H1 (cell line): ENCODE data around the gene MELK. TPM values are rescaled to one million over a fixed set of nuclear protein-coding genes. Genes with fewer than 3 reads are reported as not detected.

ENCODE experiments used
- CTCF ChIA-PET: fragments of 300-600 bp; sonication (Branson Sonifier 250); formaldehyde crosslinking; loops from one replicate; lab custom pipeline; 2021; ENCODE audit not compliant: partially characterized antibody; lab: Charles Lee
- POLR2A ChIA-PET: fragments of 300-600 bp; sonication (Branson Sonifier 250); formaldehyde crosslinking; loops from one replicate; lab custom pipeline; 2021; ENCODE audit warnings: inconsistent platforms; ENCODE audit not compliant: partially characterized antibody; lab: Charles Lee
- DNase-seq, 2 experiments: peaks; one replicate each; pipeline versions ENCODE4 v3.0.0 to v3.0.0-alpha.2; 2010 to 2022; ENCODE audit warnings: low spot score in 2 of 2, low read depth in 1 of 2, mixed read lengths in 1 of 2
- FAIRE-seq: peaks from 2 replicates; lab custom pipeline; 2011; peaks lifted over from hg19 to GRCh38; lab: Jason Lieb, UNC
- H2AFZ ChIP-seq: 2 replicates; pipeline ENCODE4 v1.8.1; 2012; ENCODE audit warnings: low read length, inconsistent platforms
- H2AK5ac ChIP-seq: 2 replicates; pipeline ENCODE4 v1.6.1; 2013; ENCODE audit warnings: low read depth, low read length
- H2BK120ac ChIP-seq: replicated peaks from 2 replicates; pipeline ENCODE3; 2013; ENCODE audit warnings: low read depth, low read length, inconsistent platforms
- H2BK12ac ChIP-seq: 2 replicates; pipeline ENCODE4 v1.6.1; 2013; ENCODE audit warnings: low read depth, low read length
- H2BK15ac ChIP-seq: 2 replicates; pipeline ENCODE4 v1.6.1; 2013; ENCODE audit warnings: low read length
- H2BK20ac ChIP-seq: 2 replicates; pipeline ENCODE4 v1.6.1; 2013; ENCODE audit warnings: low read length
- H2BK5ac ChIP-seq: 2 replicates; pipeline ENCODE4 v1.6.1; 2013; ENCODE audit warnings: low read depth, low read length
- H3K14ac ChIP-seq: 2 replicates; pipeline ENCODE4 v1.6.1; 2013; ENCODE audit warnings: inconsistent platforms; ENCODE audit not compliant: insufficient read length
- H3K18ac ChIP-seq: 2 replicates; pipeline ENCODE4 v1.6.1; 2013; ENCODE audit warnings: low read length; ENCODE audit errors: extremely low read depth
- H3K23ac ChIP-seq: 2 replicates; pipeline ENCODE4 v1.6.1; 2013; ENCODE audit warnings: inconsistent platforms; ENCODE audit not compliant: insufficient read length
- H3K23me2 ChIP-seq: 2 replicates; pipeline ENCODE4 v1.6.1; 2013; ENCODE audit warnings: low read depth, low read length
- H3K27ac ChIP-seq: 2 replicates; pipeline ENCODE4 v1.6.1; 2011; ENCODE audit warnings: low read depth, low read length, inconsistent platforms
- H3K27me3 ChIP-seq, 4 experiments: replicated peaks in 1 of 4; 1 replicate in 1 of 4; 2 replicates in 3 of 4; pipeline versions ENCODE4 v1.6.1 to v1.8.1; 2011 to 2013; ENCODE audit warnings: low read length in 3 of 4, mild to moderate bottlenecking in 3 of 4, inconsistent platforms in 2 of 4, mixed read lengths in 2 of 4, moderate library complexity in 1 of 4; ENCODE audit not compliant: control insufficient read depth in 3 of 4, insufficient read depth in 3 of 4; ENCODE audit errors: extremely low read depth in 1 of 4
- H3K36me3 ChIP-seq, 4 experiments: 2 replicates each; pipeline versions ENCODE4 v1.6.1 to v1.8.1; 2011 to 2013; ENCODE audit warnings: mild to moderate bottlenecking in 4 of 4, low read length in 3 of 4, moderate library complexity in 2 of 4, control low read depth in 1 of 4, inconsistent platforms in 1 of 4; ENCODE audit not compliant: insufficient read depth in 4 of 4, control insufficient read depth in 2 of 4
- H3K4ac ChIP-seq: replicated peaks from 2 replicates; pipeline ENCODE3; 2013; ENCODE audit warnings: low read length, low read depth, mixed read lengths, inconsistent platforms; ENCODE audit not compliant: insufficient read length
- H3K4me1 ChIP-seq, 4 experiments: replicated peaks in 1 of 4; 1 replicate in 1 of 4; 2 replicates in 3 of 4; pipeline versions ENCODE4 v1.6.1 to v1.8.1; 2011 to 2013; ENCODE audit warnings: low read length in 3 of 4, inconsistent platforms in 2 of 4, mixed read lengths in 1 of 4; ENCODE audit not compliant: insufficient read depth in 4 of 4, control insufficient read depth in 3 of 4
- H3K4me2 ChIP-seq, 2 experiments: 2 replicates each; pipeline versions ENCODE4 v1.6.1 to v1.8.1; 2011 to 2013; ENCODE audit warnings: low read depth in 2 of 2, low read length in 2 of 2, control low read depth in 1 of 2, inconsistent platforms in 1 of 2, mild to moderate bottlenecking in 1 of 2; ENCODE audit not compliant: insufficient read depth in 1 of 2
- H3K4me3 ChIP-seq, 4 experiments: fragments of 200-600, 300-600 bp in 1 of 4; sonication (generic), shearing (Covaris generic), sonication (Bioruptor Twin) in 1 of 4; 2 replicates each; pipeline versions ENCODE4 v1.5.1 to v1.8.1; 2011 to 2016; ENCODE audit warnings: low read length in 4 of 4, low read depth in 3 of 4, control low read depth in 2 of 4, inconsistent platforms in 2 of 4, mild to moderate bottlenecking in 2 of 4, mixed read lengths in 1 of 4, moderate library complexity in 1 of 4; ENCODE audit not compliant: insufficient read depth in 2 of 4; ENCODE audit errors: extremely low read depth in 1 of 4
- H3K56ac ChIP-seq: replicated peaks from 2 replicates; pipeline ENCODE3; 2013; ENCODE audit warnings: low read depth, mild to moderate bottlenecking, mixed read lengths, low read length, inconsistent platforms; ENCODE audit not compliant: insufficient read length
- H3K79me1 ChIP-seq: 2 replicates; pipeline ENCODE4 v1.6.1; 2013; ENCODE audit warnings: low read depth, low read length, control low read depth
- H3K79me2 ChIP-seq, 2 experiments: 2 replicates each; pipeline versions ENCODE4 v1.6.1 to v1.8.1; 2012 to 2013; ENCODE audit warnings: low read length in 2 of 2, mild to moderate bottlenecking in 2 of 2, inconsistent platforms in 1 of 2; ENCODE audit not compliant: insufficient read depth in 2 of 2, control insufficient read depth in 1 of 2
- H3K9ac ChIP-seq, 4 experiments: replicated peaks in 1 of 4; 1 replicate in 1 of 4; 2 replicates in 3 of 4; pipeline versions ENCODE4 v1.6.1 to v1.8.1; 2011 to 2013; ENCODE audit warnings: low read depth in 3 of 4, low read length in 3 of 4, control low read depth in 2 of 4, mild to moderate bottlenecking in 2 of 4, moderate library complexity in 2 of 4, inconsistent platforms in 1 of 4; ENCODE audit errors: extremely low read depth in 1 of 4
- H3K9me3 ChIP-seq, 2 experiments: 2 replicates each; pipeline versions ENCODE4 v1.6.1 to v1.8.1; 2012 to 2013; ENCODE audit warnings: mild to moderate bottlenecking in 2 of 2, moderate library complexity in 2 of 2, control low read depth in 1 of 2, inconsistent platforms in 1 of 2, low read depth in 1 of 2, low read length in 1 of 2, mixed read lengths in 1 of 2; ENCODE audit not compliant: insufficient read depth in 2 of 2
- H4K20me1 ChIP-seq, 2 experiments: replicated peaks in 1 of 2; 2 replicates each; pipeline versions ENCODE3 to v1.8.1; 2011 to 2013; ENCODE audit warnings: inconsistent platforms in 2 of 2, low read length in 2 of 2, mild to moderate bottlenecking in 1 of 2; ENCODE audit not compliant: insufficient read depth in 2 of 2, control insufficient read depth in 1 of 2
- H4K5ac ChIP-seq: 2 replicates; pipeline ENCODE4 v1.6.1; 2013; ENCODE audit warnings: low read length, low read depth, mixed read lengths, inconsistent platforms; ENCODE audit not compliant: insufficient read length
- H4K8ac ChIP-seq: 2 replicates; pipeline ENCODE4 v1.8.0; 2013; ENCODE audit warnings: mild to moderate bottlenecking, moderate library complexity, low read length, inconsistent platforms; ENCODE audit not compliant: insufficient read depth; ENCODE audit errors: extremely low read depth
- H4K91ac ChIP-seq: replicated peaks from 2 replicates; pipeline ENCODE3; 2013; ENCODE audit warnings: low read length, mixed read lengths, inconsistent platforms; ENCODE audit not compliant: insufficient read length
- CEBPB ChIP-seq: IDR thresholded peaks from 2 replicates; pipeline ENCODE4 v1.6.1; 2012; ENCODE audit warnings: low read depth, low read length
- EP300 ChIP-seq, 2 experiments: IDR thresholded peaks; 1 replicate in 1 of 2; 2 replicates in 1 of 2; pipeline ENCODE4 v1.6.1; 2011 to 2012; ENCODE audit warnings: low read depth in 2 of 2, low read length in 2 of 2, mild to moderate bottlenecking in 2 of 2, borderline replicate concordance in 1 of 2, inconsistent platforms in 1 of 2, moderate library complexity in 1 of 2
- KDM4A ChIP-seq: IDR thresholded peaks from one replicate; pipeline ENCODE4 v1.7.1; 2012; ENCODE audit warnings: low read depth, mild to moderate bottlenecking, moderate library complexity, low read length, inconsistent platforms; ENCODE audit not compliant: severe bottlenecking
- NRF1 ChIP-seq: IDR thresholded peaks from 2 replicates; pipeline ENCODE4 v1.6.1; 2011; ENCODE audit warnings: mild to moderate bottlenecking, low read depth, low read length, improper control_type of control experiment
- SP1 ChIP-seq: IDR thresholded peaks from 2 replicates; pipeline ENCODE4 v1.6.1; 2011; ENCODE audit warnings: low read depth, low read length
- SP2 ChIP-seq: IDR thresholded peaks from 2 replicates; pipeline ENCODE4 v1.6.1; 2012; ENCODE audit warnings: mild to moderate bottlenecking, low read length, inconsistent platforms
- SUZ12 ChIP-seq: fragments of 200-600 bp; sonication (generic); IDR thresholded peaks from 2 replicates; pipeline ENCODE4 v1.6.1; 2012; ENCODE audit warnings: mild to moderate bottlenecking, inconsistent platforms, low read length, moderate library complexity, mixed read lengths
- TAF1 ChIP-seq: IDR thresholded peaks from 2 replicates; pipeline ENCODE4 v1.6.1; 2011; ENCODE audit warnings: mild to moderate bottlenecking, low read depth, low read length
- WGBS, 2 experiments: shearing (Covaris generic) in 1 of 2; methylation state at CpG; one replicate each; pipeline versions ENCODE4 v1.1.6 to v1.1.7; 2013 to 2015; ENCODE audit warnings: low lambda C conversion rate in 2 of 2, mixed read lengths in 2 of 2, inconsistent platforms in 1 of 2, low coverage in 1 of 2, missing lambda C conversion rate in 1 of 2; ENCODE audit not compliant: insufficient replicate concordance in 2 of 2, insufficient coverage in 1 of 2, insufficient read length in 1 of 2; ENCODE audit errors: extremely low coverage in 1 of 2, missing lambda C conversion rate in 1 of 2; 5-methylcytosine and 5-hydroxymethylcytosine counted together
- long read RNA-seq, 2 experiments: library from RNA in 1 of 2; library from capped mRNA in 1 of 2; stranded (forward); transcript quantifications; one replicate each; pipeline ENCODE4 v2.0.0, GENCODE V29; 2021; ENCODE audit warnings: inconsistent platforms in 1 of 2
- polyA minus RNA-seq, 3 experiments: library from RNA; depleted of rRNA, polyadenylated mRNA; stranded (reverse); fragments of >200 nt; gene quantifications; 1 replicate in 2 of 3; 2 replicates in 1 of 3; pipeline ENCODE4 v1.2.3, GENCODE V29; 2011
- polyA plus RNA-seq, 7 experiments: library from polyadenylated mRNA; depleted of rRNA in 3 of 7; stranded (reverse) in 5 of 7; unstranded in 2 of 7; fragments of >200 nt in 5 of 7; fragments of 200-250 nt in 2 of 7; gene quantifications; 1 replicate in 5 of 7; 2 replicates in 1 of 7; 4 replicates in 1 of 7; pipeline versions ENCODE4 v1.2.1 to v1.2.3, GENCODE V29; 2011 to 2013; ENCODE audit warnings: missing spikeins in 2 of 7, mixed read lengths in 2 of 7
- total RNA-seq: library from RNA; stranded (reverse); fragmentation: NEBNext Ultra II Directional; extraction: Animal tissue kit (Norgen Biotek cat#: 25700); gene quantifications from 2 replicates; pipeline ENCODE4 v1.2.1, GENCODE V29; 2021

Gene MELK
- 53.1 and 53.6 TPM in 2 replicates for total RNA-seq
- 12.0 and 26.2 TPM in 2 replicates for polyA plus RNA-seq (2011; rRNA removed)
- polyA plus RNA-seq (2011; cell fraction: cytosol; rRNA removed) = 31.5 TPM
- 11.8 TPM for polyA plus RNA-seq (2011; cell fraction: nucleus; rRNA removed)
- polyA plus RNA-seq (2012, experiment 1 of 2) = 28.4 to 44.4 TPM (median 35.7 TPM) in 4 replicates
- 6.6 TPM for polyA plus RNA-seq (2012, experiment 2 of 2)
- 32.1 TPM for polyA plus RNA-seq (2013, experiment 1 of 2)
- polyA plus RNA-seq (2013, experiment 2 of 2) = 32.3 TPM
- 25.8 and 40.1 TPM in 2 replicates for polyA minus RNA-seq (2011; rRNA and poly(A)+ RNA removed)
- polyA minus RNA-seq (2011; cell fraction: cytosol; rRNA and poly(A)+ RNA removed) = 38.9 TPM
- 30.9 TPM for polyA minus RNA-seq (2011; cell fraction: nucleus; rRNA and poly(A)+ RNA removed)
- long read RNA-seq, experiment 1, transcript MELK-201 (18 exons, 2,485 nt) = major isoform, 9 of 39 reads
- long read RNA-seq, experiment 1, partial matches to known transcripts = 14 of 39 reads
- long read RNA-seq, experiment 1, other reads (novel, unspliced or antisense) = 12 of 39 reads
- long read RNA-seq, experiment 2, transcript MELK-201 (18 exons, 2,485 nt) = major isoform, 17 of 60 reads
- long read RNA-seq, experiment 2, partial matches to known transcripts = 8 of 60 reads
- long read RNA-seq, experiment 2, other reads (novel, unspliced or antisense) = 28 of 60 reads

- H4K8ac ChIP-seq = peak within 1 kb of the TSS; percentile 77; the same call in 1 of the 2 replicates
- peak within 1 kb of the TSS; percentile 39 to 93 (median 75) for H3K9ac ChIP-seq
- H2BK20ac ChIP-seq = no peak within 1 kb of the TSS
- peak within 1 kb of the TSS; percentile 72 to 93 (median 84) for H3K4me3 ChIP-seq
- no peaks in the 10 kb centered on the region for H3K27me3 ChIP-seq
- H3K27ac ChIP-seq = peak within 1 kb of the TSS; percentile 34
- peak within 1 kb of the TSS; percentile 95 for H3K18ac ChIP-seq
- no peak within 1 kb of the TSS for H2BK120ac ChIP-seq
- H3K4me1 ChIP-seq = peaks cover 0 to 2% (median 0%) of the 10 kb centered on the region in 4 experiments; a peak in 4 of 7 replicates
- FAIRE-seq (no peak), DNase-seq (peak in 1 of 2 experiments; percentile 95)
- H3K56ac ChIP-seq = peak within 1 kb of the TSS; percentile 63
- 5% methylated on average over 71 of the region's 74 CpGs; no CpG with 5 or more reads in 1 of the 2 experiments for WGBS, 2 experiments
- H3K4ac ChIP-seq = no peak within 1 kb of the TSS
- peak within 1 kb of the TSS; percentile 75 for H4K5ac ChIP-seq
- H4K91ac ChIP-seq = no peak within 1 kb of the TSS
- CTCF ChIA-PET = interaction anchor here (0.5 to 0.8 kb wide), 2 partner anchors 18 to 94 kb away, joined by 3 to 4 read pairs; no protein-coding TSS in a partner anchor
- H3K4me2 ChIP-seq = peak within 1 kb of the TSS; percentile 69 to 71
- no peaks in the 10 kb centered on the region for H3K9me3 ChIP-seq
- no peaks in the 10 kb centered on the region; a peak in 2 of 8 replicates for H3K36me3 ChIP-seq
- no peak within 1 kb of the TSS for H3K23ac ChIP-seq
- H2BK12ac ChIP-seq = peak within 1 kb of the TSS; percentile 94
- H3K79me2 ChIP-seq = peaks cover under 1 to 46% of the 10 kb centered on the region in 2 experiments; a peak in 3 of 4 replicates
- 0 out of 2 replicates have a peak within 1 kb of the TSS, but pooled peaks have one; percentile 28 for H2AK5ac ChIP-seq
- POLR2A ChIA-PET = no interaction called here
- peaks cover 3% of the 10 kb centered on the region; the same call in 1 of the 2 replicates for H3K23me2 ChIP-seq
- H4K20me1 ChIP-seq = peaks cover 0 to 2% of the 10 kb centered on the region in 2 experiments
- H2BK5ac ChIP-seq = peak within 1 kb of the TSS; percentile 90
- H2BK15ac ChIP-seq = peak within 1 kb of the TSS; percentile 81; the same call in 1 of the 2 replicates
- H2AFZ ChIP-seq = peak within 1 kb of the TSS; percentile 99
- H3K14ac ChIP-seq = no peak within 1 kb of the TSS
- H3K79me1 ChIP-seq = no peaks in the 10 kb centered on the region; the same call in 1 of the 2 replicates
- TF ChIP-seq NRF1 = no peak
- TF ChIP-seq KDM4A = peak; percentile 58
- peak; percentile 84 for TF ChIP-seq TAF1
- no peak for TF ChIP-seq SUZ12
- 0 out of 2 replicates have a peak, but pooled peaks have one; percentile 25 for TF ChIP-seq SP1
- TF ChIP-seq CEBPB = no peak
- TF ChIP-seq SP2 = no peak
- no peak for TF ChIP-seq EP300 (IDR thresholded peaks at IDR 0.05; ENCODE audit: borderline replicate concordance in 1 of 2, low read depth in 2 of 2, low read length in 2 of 2)
Measured at GRCh38 chr9:36572515-36573418, at the start of gene MELK. TSS of gene MELK (plus strand) at chr9:36572895. CDS start at chr9:36581682, 8,787 bp downstream.
